ENCODE measurements around the gene TBC1D10A. TPM values are rescaled to one million over a fixed set of nuclear protein-coding genes. Genes with fewer than 3 reads are reported as not detected.

TBC1D10A gene
- total RNA-seq, 1 experiment from 2014 or later, result 24.3 TPM

- intact Hi-C loops (cut with micrococcal nuclease; ENCODE audit: unreplicated experiment), result loop anchor here (2.0 kb wide), 1 partner anchor 27 kb away; no protein-coding TSS in a partner anchor
- POLR2A ChIA-PET (ENCODE audit: unreplicated experiment), result interaction anchor here (0.5 to 1.6 kb wide), 3 partner anchors 28 to 309 kb away, joined by 3 to 13 read pairs (median 5); partner anchors contain the start of gene SLC35E4
- Histone ChIP-seq H3K4me1 (replicated peaks; ENCODE audit: insufficient read depth) (peaks cover 34% of the 10 kb centered on the region), H3K36me3 (ENCODE audit: low read depth) (peaks cover 7% of the 10 kb centered on the region; the same call in 1 of the 2 replicates), H3K27ac (no peak overlapping the region), H3K79me2 (ENCODE audit: low read depth) (peaks cover 44% of the 10 kb centered on the region), H4K20me1 (ENCODE audit: insufficient read depth) (peaks cover 14% of the 10 kb centered on the region; the same call in 1 of the 2 replicates), H3K4me3 (peak overlapping the region; percentile 97), H3K4me2 (peak overlapping the region; percentile 95), H3K9me2 (ENCODE audit: insufficient read depth) (no peaks in the 10 kb centered on the region), H2AFZ (peak overlapping the region; percentile 91), H3F3A (ENCODE audit: insufficient read depth, low read depth) (peaks cover 50% of the 10 kb centered on the region), H3K27me3 (ENCODE audit: insufficient read depth, low read depth) (no peaks in the 10 kb centered on the region), H3K9me3 (ENCODE audit: insufficient read depth, low read depth) (no peaks in the 10 kb centered on the region)
- CTCF ChIA-PET, result interaction anchor here (0.6 to 2.0 kb wide), 6 partner anchors 13 to 98 kb away, joined by 3 to 31 read pairs (median 6); partner anchors contain the start of gene CASTOR1
- no peak for DNase-seq
- no TSS peak for BruUV-seq (replicated peaks)
- TF ChIP-seq CTCF (conservative IDR thresholded peaks at IDR 0.05), result no peak
- no peak for TF ChIP-seq EZH2 (IDR thresholded peaks at IDR 0.05; ENCODE audit: low read depth)
These were observed 461 bp downstream of the TBC1D10A start for GRCh38 chr22:30326255-30326705.

GRCh38 chr22:30325724-30326254, 952 bp downstream of the TBC1D10A start:
- Histone ChIP-seq H3K9me3 (ENCODE audit: insufficient read depth, low read depth) (no peaks in the 10 kb centered on the region), H3K27me3 (ENCODE audit: insufficient read depth, low read depth) (no peaks in the 10 kb centered on the region), H3K36me3 (ENCODE audit: low read depth) (peaks cover 7% of the 10 kb centered on the region; the same call in 1 of the 2 replicates), H3K4me3 (peak overlapping the region; percentile 97), H3K9me2 (ENCODE audit: insufficient read depth) (no peaks in the 10 kb centered on the region), H3K79me2 (ENCODE audit: low read depth) (peaks cover 49% of the 10 kb centered on the region), H3K4me2 (peak overlapping the region; percentile 95), H2AFZ (no peak overlapping the region; the same call in 1 of the 2 replicates), H3K27ac (no peak overlapping the region), H3F3A (ENCODE audit: insufficient read depth, low read depth) (peaks cover 45% of the 10 kb centered on the region), H4K20me1 (ENCODE audit: insufficient read depth) (peaks cover 14% of the 10 kb centered on the region; the same call in 1 of the 2 replicates), H3K4me1 (replicated peaks; ENCODE audit: insufficient read depth) (peaks cover 34% of the 10 kb centered on the region)
- CTCF ChIA-PET, result interaction anchor here (0.6 to 2.0 kb wide), 2 partner anchors 27 to 99 kb away, joined by 4 to 8 read pairs; no protein-coding TSS in a partner anchor
- intact Hi-C loops (cut with micrococcal nuclease; ENCODE audit: unreplicated experiment), result loop anchor here (2.0 kb wide), 1 partner anchor 27 kb away; no protein-coding TSS in a partner anchor
- BruUV-seq (replicated peaks), result no TSS peak
- no peak for DNase-seq
- POLR2A ChIA-PET (ENCODE audit: unreplicated experiment), result interaction anchor here (0.5 to 0.6 kb wide), 2 partner anchors 38 to 705 kb away, joined by 3 read pairs; no protein-coding TSS in a partner anchor
- no peak for TF ChIP-seq EZH2 (IDR thresholded peaks at IDR 0.05; ENCODE audit: low read depth)
- TF ChIP-seq CTCF (conservative IDR thresholded peaks at IDR 0.05), result no peak

GRCh38 chr22:30325065-30325720, 1.5 kb downstream of the TBC1D10A start:
- ChIA-PET POLR2A (ENCODE audit: unreplicated experiment) (interaction anchor here (0.5 to 0.7 kb wide), 4 partner anchors 9 to 704 kb away, joined by 3 to 5 read pairs (median 4); no protein-coding TSS in a partner anchor), CTCF (interaction anchor here (0.6 to 2.0 kb wide), 3 partner anchors 27 to 99 kb away, joined by 3 to 8 read pairs (median 4); no protein-coding TSS in a partner anchor)
- no peak overlapping the region for H3K27ac ChIP-seq
- TSS peak; percentile 27 for BruUV-seq (replicated peaks)
- H3K9me3 ChIP-seq (ENCODE audit: insufficient read depth, low read depth), result no peaks in the 10 kb centered on the region
- no peaks in the 10 kb centered on the region for H3K27me3 ChIP-seq (ENCODE audit: insufficient read depth, low read depth)
- peaks cover 14% of the 10 kb centered on the region for H4K20me1 ChIP-seq (ENCODE audit: insufficient read depth)
- intact Hi-C loops (cut with micrococcal nuclease; ENCODE audit: unreplicated experiment), result no loop called here
- peak overlapping the region; percentile 95 for H3K4me2 ChIP-seq
- H3K79me2 ChIP-seq (ENCODE audit: low read depth), result peaks cover 55% of the 10 kb centered on the region
- H3F3A ChIP-seq (ENCODE audit: insufficient read depth, low read depth), result peaks cover 39% of the 10 kb centered on the region; the same call in 1 of the 2 replicates
- H3K4me3 ChIP-seq, result peak overlapping the region; percentile 97
- peaks cover 34% of the 10 kb centered on the region for H3K4me1 ChIP-seq (replicated peaks; ENCODE audit: insufficient read depth)
- H3K36me3 ChIP-seq (ENCODE audit: low read depth), result peaks cover 7% of the 10 kb centered on the region; the same call in 1 of the 2 replicates
- TF ChIP-seq EZH2 (IDR thresholded peaks at IDR 0.05; ENCODE audit: low read depth) (no peak), CTCF (conservative IDR thresholded peaks at IDR 0.05) (no peak)
- H3K9me2 ChIP-seq (ENCODE audit: insufficient read depth), result no peaks in the 10 kb centered on the region
- no peak overlapping the region for H2AFZ ChIP-seq
- peak; percentile 53 to 56 for DNase-seq

All from PC-9 (cell line).